Activated naive CD8-positive, alpha-beta T cell (primary cell): ENCODE data around the gene DYNC1LI1.
"Not testable (repeated sequence)": the region's sequence is repeated elsewhere in the genome, so short reads cannot be mapped to it uniquely, and the experiment has no call there.

Experiments used
- H3K27ac Mint-ChIP-seq: one replicate; pipeline ENCODE4 v1.8.0; 2021; ENCODE audit warnings: mixed read lengths
- H3K27me3 Mint-ChIP-seq: one replicate; pipeline ENCODE4 v1.8.0; 2021; ENCODE audit warnings: mixed read lengths
- H3K36me3 Mint-ChIP-seq: one replicate; pipeline ENCODE4 v1.8.0; 2021; ENCODE audit warnings: mixed read lengths
- H3K4me1 Mint-ChIP-seq: one replicate; pipeline ENCODE4 v1.8.0; 2021; ENCODE audit warnings: low read depth, mixed read lengths
- H3K4me3 Mint-ChIP-seq: one replicate; pipeline ENCODE4 v1.8.0; 2021; ENCODE audit warnings: mild to moderate bottlenecking, mixed read lengths
- H3K9me3 Mint-ChIP-seq: one replicate; pipeline ENCODE4 v1.8.0; 2021; ENCODE audit warnings: low read depth, mixed read lengths

The DYNC1LI1 gene

DNA sequence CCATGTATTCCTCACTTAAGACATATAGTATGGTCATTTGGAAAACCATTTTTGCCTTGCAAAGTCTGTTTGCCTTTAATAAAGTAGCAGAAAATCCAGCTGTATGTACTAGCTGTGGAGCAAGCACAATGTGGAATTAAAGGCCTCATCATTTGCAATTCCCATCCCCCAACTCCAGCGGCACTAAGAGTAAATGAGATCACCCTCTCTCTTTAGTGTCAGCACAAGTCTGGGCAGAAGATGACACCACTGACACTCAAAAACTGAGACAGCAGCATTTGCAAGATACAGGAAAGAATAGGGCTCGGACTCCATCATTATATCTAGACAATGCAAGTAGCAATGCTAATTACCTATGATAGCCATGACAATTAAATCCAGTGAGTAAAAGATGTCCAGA, 24.7 kb upstream of the DYNC1LI1 start:
- Mint-ChIP-seq H3K27ac (no peak overlapping the region), H3K9me3 (no peaks in the 10 kb centered on the region), H3K27me3 (peaks cover 7% of the 10 kb centered on the region), H3K4me3 (no peak overlapping the region), H3K4me1 (no peaks in the 10 kb centered on the region), H3K36me3 (no peaks in the 10 kb centered on the region)

GRCh38 chr3:32593903-32594525, 23.4 kb upstream of the DYNC1LI1 start:
- no peak overlapping the region for H3K27ac Mint-ChIP-seq
- H3K9me3 Mint-ChIP-seq, result no peaks in the 10 kb centered on the region

GRCh38 chr3:32592696-32593353, 22.2 kb upstream of the DYNC1LI1 start:
- no peak overlapping the region for H3K4me3 Mint-ChIP-seq
- H3K27me3 Mint-ChIP-seq, result peaks cover 9% of the 10 kb centered on the region

More at GRCh38 chr3:32593903-32594525, 23.4 kb upstream of the DYNC1LI1 start:
- no peak overlapping the region for H3K4me3 Mint-ChIP-seq
- no peaks in the 10 kb centered on the region for H3K4me1 Mint-ChIP-seq
- H3K36me3 Mint-ChIP-seq, result no peaks in the 10 kb centered on the region
- peaks cover 9% of the 10 kb centered on the region for H3K27me3 Mint-ChIP-seq

GRCh38 chr3:32592011-32592410, 21.4 kb upstream of the DYNC1LI1 start:
- Mint-ChIP-seq H3K27me3 (peaks cover 7% of the 10 kb centered on the region), H3K4me3 (no peak overlapping the region), H3K4me1 (no peaks in the 10 kb centered on the region), H3K9me3 (no peaks in the 10 kb centered on the region), H3K36me3 (no peaks in the 10 kb centered on the region), H3K27ac (no peak overlapping the region)

More at GRCh38 chr3:32592696-32593353, 22.2 kb upstream of the DYNC1LI1 start:
- H3K27ac Mint-ChIP-seq, result no peak overlapping the region
- no peaks in the 10 kb centered on the region for H3K4me1 Mint-ChIP-seq
- H3K36me3 Mint-ChIP-seq, result no peaks in the 10 kb centered on the region
- no peaks in the 10 kb centered on the region for H3K9me3 Mint-ChIP-seq

- Mint-ChIP-seq H3K9me3 (no peaks in the 10 kb centered on the region), H3K36me3 (no peaks in the 10 kb centered on the region), H3K27me3 (peaks cover 5% of the 10 kb centered on the region), H3K4me1 (no peaks in the 10 kb centered on the region), H3K4me3 (no peak overlapping the region), H3K27ac (no peak overlapping the region)
These were observed 20.5 kb upstream of the DYNC1LI1 start for GRCh38 chr3:32591186-32591585.

DNA sequence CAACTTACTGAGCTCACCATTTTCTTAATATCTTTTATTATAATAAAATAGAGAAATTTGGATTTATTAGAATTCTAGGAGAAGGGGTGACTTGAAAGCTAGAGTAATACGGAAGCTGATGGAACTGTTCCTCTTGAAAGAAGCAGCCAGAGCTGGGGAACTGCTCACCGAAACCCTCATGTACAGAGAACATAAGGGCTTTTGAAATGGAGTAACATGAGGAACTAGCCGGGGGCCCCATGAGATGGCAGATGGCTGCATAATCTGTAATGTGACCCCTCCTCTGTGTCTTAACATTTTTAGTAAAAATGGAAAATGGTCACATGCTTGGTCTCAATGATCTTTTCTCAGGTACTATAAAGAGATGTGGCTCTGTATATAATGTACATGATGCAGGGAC, 15.7 kb upstream of the DYNC1LI1 start:
- Mint-ChIP-seq H3K4me3 (no peak overlapping the region), H3K9me3 (no peaks in the 10 kb centered on the region), H3K27me3 (peaks cover 2% of the 10 kb centered on the region), H3K27ac (no peak overlapping the region), H3K36me3 (no peaks in the 10 kb centered on the region), H3K4me1 (no peaks in the 10 kb centered on the region)

DNA sequence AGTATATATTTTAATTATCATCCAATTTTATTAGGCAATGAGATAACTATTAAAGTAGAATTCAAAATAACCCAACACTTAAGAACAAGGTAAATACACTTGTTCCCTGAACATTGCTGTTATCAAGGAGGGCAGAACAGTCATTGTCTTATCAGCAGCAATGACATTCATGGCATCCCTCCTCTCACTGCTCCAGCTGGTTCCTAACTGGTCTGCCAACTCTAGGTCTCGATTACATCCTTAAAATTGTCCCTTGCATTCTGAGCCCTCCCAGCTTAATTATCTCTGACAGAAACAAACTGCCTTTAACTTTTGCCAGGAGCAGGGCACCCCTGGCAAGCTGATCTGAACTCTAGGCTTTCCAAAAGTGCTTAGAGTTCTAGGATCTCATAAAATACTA, 14.0 kb upstream of the DYNC1LI1 start:
- Mint-ChIP-seq H3K27ac (no peak overlapping the region), H3K4me1 (no peaks in the 10 kb centered on the region), H3K4me3 (no peak overlapping the region), H3K9me3 (no peaks in the 10 kb centered on the region), H3K36me3 (no peaks in the 10 kb centered on the region), H3K27me3 (peaks cover 2% of the 10 kb centered on the region)

- Mint-ChIP-seq H3K9me3 (no peaks in the 10 kb centered on the region), H3K27ac (no peak overlapping the region), H3K4me3 (no peak overlapping the region), H3K27me3 (no peaks in the 10 kb centered on the region), H3K4me1 (no peaks in the 10 kb centered on the region), H3K36me3 (no peaks in the 10 kb centered on the region)
These were observed 13.1 kb upstream of the DYNC1LI1 start for GRCh38 chr3:32583708-32584107.

DNA sequence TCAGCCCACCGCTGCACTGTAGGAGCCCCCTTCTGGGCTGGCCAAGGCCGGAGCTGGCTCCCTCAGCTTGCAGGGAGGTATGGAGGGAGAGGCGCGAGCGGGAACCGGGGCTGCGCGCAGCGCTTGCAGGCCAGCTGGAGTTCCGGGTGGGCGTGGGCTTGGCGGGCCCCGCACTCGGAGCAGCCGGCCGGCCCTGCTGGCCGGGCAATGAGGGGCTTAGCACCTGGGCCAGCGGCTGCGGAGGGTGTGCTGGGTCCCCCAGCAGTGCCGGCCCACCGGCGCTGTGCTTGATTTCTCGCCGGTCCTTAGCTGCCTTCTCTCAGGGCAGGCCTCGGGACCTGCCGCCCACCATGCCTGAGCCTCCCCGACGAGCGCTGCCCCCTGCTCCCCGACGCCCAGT, 8.0 kb upstream of the DYNC1LI1 start:
- H3K9me3 Mint-ChIP-seq, H3K27ac Mint-ChIP-seq, H3K36me3 Mint-ChIP-seq, H3K27me3 Mint-ChIP-seq, H3K4me3 Mint-ChIP-seq: not testable (repeated sequence)
- H3K4me1 Mint-ChIP-seq, result peaks cover 11% of the 10 kb centered on the region

- Mint-ChIP-seq H3K4me1 (peaks cover 11% of the 10 kb centered on the region), H3K27me3 (no peaks in the 10 kb centered on the region), H3K27ac (peak overlapping the region; percentile 41), H3K36me3 (no peaks in the 10 kb centered on the region), H3K9me3 (no peaks in the 10 kb centered on the region), H3K4me3 (peak overlapping the region; percentile 68)
These were observed 7.2 kb upstream of the DYNC1LI1 start for GRCh38 chr3:32577581-32578556.

- Mint-ChIP-seq H3K27ac (no peak overlapping the region), H3K9me3 (no peaks in the 10 kb centered on the region), H3K4me3 (no peak overlapping the region), H3K4me1 (peaks cover 12% of the 10 kb centered on the region), H3K27me3 (no peaks in the 10 kb centered on the region), H3K36me3 (no peaks in the 10 kb centered on the region)
These were observed 6.5 kb upstream of the DYNC1LI1 start for GRCh38 chr3:32577174-32577573.

DNA sequence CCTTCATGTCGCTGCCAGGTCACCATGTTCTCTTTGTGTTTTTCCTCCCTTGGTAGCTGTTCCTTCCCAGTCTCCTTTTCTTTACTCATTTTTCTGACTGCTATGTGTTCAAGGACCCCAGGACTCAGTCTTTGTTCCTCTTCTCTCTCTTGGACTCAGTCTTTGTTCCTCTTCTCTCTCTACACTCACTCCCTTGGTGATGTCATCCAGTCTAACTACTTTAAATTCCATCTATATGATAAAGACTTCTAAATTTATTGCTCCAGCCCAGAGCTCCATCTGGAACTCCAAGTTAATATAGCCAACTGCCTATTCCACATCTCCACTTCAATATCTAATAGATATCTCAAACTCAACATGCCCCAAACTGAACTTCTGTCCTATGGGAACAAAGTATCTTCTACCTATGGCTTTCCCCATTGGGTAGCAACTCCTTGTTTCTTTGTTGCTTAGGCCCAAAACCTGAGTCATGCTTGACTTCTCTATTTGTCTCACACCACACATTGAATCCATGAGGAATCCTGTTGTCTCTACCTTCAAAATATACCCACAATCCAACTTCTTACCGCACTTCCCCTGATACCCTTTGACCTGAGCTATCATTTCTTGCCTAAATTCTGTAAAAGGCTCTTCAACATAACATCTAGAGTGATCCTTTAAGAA, 4.9 kb upstream of the DYNC1LI1 start:
- Mint-ChIP-seq H3K9me3 (no peaks in the 10 kb centered on the region), H3K27me3 (no peaks in the 10 kb centered on the region)

GRCh38 chr3:32571192-32571485, 481 bp upstream of the DYNC1LI1 start:
- Mint-ChIP-seq H3K27me3 (no peaks in the 10 kb centered on the region), H3K27ac (peak overlapping the region; percentile 90), H3K36me3 (peaks cover 4% of the 10 kb centered on the region), H3K4me1 (peaks cover 31% of the 10 kb centered on the region), H3K9me3 (no peaks in the 10 kb centered on the region), H3K4me3 (peak overlapping the region; percentile 89)

More for the DNA sequence above, 4.9 kb upstream of the DYNC1LI1 start:
- H3K36me3 Mint-ChIP-seq, result no peaks in the 10 kb centered on the region
- H3K27ac Mint-ChIP-seq, result no peak overlapping the region
- peaks cover 19% of the 10 kb centered on the region for H3K4me1 Mint-ChIP-seq
- no peak overlapping the region for H3K4me3 Mint-ChIP-seq

GRCh38 chr3:32569540-32570420, 878 bp downstream of the DYNC1LI1 start:
- H3K27me3 Mint-ChIP-seq, result no peaks in the 10 kb centered on the region
- H3K9me3 Mint-ChIP-seq, result no peaks in the 10 kb centered on the region
- peaks cover 4% of the 10 kb centered on the region for H3K36me3 Mint-ChIP-seq
- H3K4me3 Mint-ChIP-seq, result peak overlapping the region; percentile 92
- H3K27ac Mint-ChIP-seq, result peak overlapping the region; percentile 74
- peaks cover 38% of the 10 kb centered on the region for H3K4me1 Mint-ChIP-seq
